GM13976 (cell line): ENCODE results near the gene PHOX2B.

ENCODE experiments used
- DNase-seq: peaks from one replicate; pipeline ENCODE4 v3.0.0; 2012; ENCODE audit warnings: low spot score
- CTCF ChIP-seq: IDR thresholded peaks from 2 replicates; pipeline ENCODE4 v1.5.1; 2012; ENCODE audit warnings: borderline replicate concordance, mild to moderate bottlenecking; ENCODE audit not compliant: insufficient read depth; ENCODE audit errors: extremely low read depth, missing control alignments, control extremely low read depth
- in situ Hi-C: fragments of 300-500 bp; cut with MboI; formaldehyde crosslinking; loops from one replicate; pipeline ENCODE4 v1.12.0; 2022; ENCODE audit warnings: low sequenced_read_pairs, mixed read lengths, inconsistent platforms; ENCODE audit not compliant: unreplicated experiment

Gene PHOX2B

GRCh38 chr4:41787931-41788330, 39.4 kb upstream of the PHOX2B start:
- DNase-seq: no peak
- no peak for TF ChIP-seq CTCF
- in situ Hi-C loops: no loop called here

GRCh38 chr4:41785665-41786064, 37.1 kb upstream of the PHOX2B start:
- in situ Hi-C loops: no loop called here
- DNase-seq: no peak
- no peak for TF ChIP-seq CTCF

- in situ Hi-C loops: no loop called here
- TF ChIP-seq CTCF: no peak
- no peak for DNase-seq
Observed at GRCh38 chr4:41784191-41784979, 35.9 kb upstream of the PHOX2B start.

GRCh38 chr4:41776466-41776865, 27.9 kb upstream of the PHOX2B start:
- TF ChIP-seq CTCF: no peak
- in situ Hi-C loops: no loop called here
- DNase-seq: no peak

- in situ Hi-C loops: no loop called here
- TF ChIP-seq CTCF: no peak
- DNase-seq: no peak
Observed at GRCh38 chr4:41763729-41764128, 15.2 kb upstream of the PHOX2B start.

- no peak for DNase-seq
- TF ChIP-seq CTCF: no peak
- in situ Hi-C loops: no loop called here
Observed at GRCh38 chr4:41758884-41759283, 10.4 kb upstream of the PHOX2B start.
